Measurements from ENCODE around the gene FDPS. TPM values are rescaled to one million over a fixed set of nuclear protein-coding genes. Genes with fewer than 3 reads are reported as not detected.

Gene FDPS
- total and polyA plus RNA-seq, 2 donors (not counting 1 experiment from before 2014, with no cell fraction given): 88.3 to 128 TPM

DNA sequence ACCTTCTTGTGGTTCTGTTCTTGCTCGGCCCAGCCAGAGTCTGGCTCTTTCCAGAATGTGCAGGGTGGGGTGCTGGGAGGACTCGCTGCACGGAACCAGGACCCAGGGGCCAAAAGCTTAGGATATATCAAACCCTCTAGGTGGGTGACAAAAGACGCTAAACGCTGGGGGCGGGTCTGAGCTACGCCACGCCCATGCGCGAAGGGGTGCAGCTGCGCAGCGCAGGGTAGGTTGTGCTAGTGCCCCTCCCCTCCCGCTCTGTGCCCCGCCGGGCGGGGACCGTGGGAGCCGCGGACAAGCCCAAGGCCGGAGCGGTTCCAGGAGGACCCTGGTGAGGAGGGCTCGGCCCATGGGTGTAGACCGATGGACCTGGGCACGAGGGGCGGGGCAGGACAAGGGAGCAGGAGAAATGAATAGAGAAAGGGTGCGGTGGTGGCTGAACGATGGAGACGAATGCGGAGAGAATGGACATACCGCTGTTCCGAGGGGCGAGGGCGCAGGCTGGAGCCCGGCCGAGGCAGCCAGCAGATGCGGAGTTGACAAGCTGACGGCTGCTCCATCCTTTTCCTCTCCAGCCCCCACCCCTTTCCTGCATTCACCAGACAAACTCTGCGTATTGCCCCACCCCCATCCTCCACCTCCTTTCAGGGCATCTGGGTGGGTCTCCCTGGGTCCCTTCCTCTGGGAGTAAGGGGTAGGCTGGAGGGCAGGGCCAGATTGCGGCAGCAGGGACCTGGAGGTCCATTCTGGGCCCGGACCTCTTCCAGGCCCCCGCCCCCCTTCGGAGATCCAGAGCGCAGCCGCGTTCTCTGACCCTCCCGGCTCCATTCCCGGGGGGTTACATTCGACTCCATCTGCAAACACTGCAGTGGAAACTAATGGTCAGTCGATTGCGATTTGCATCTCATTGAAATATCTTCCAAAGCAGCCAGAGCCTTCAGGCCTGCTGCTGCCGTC is 12.3 kb downstream of the FDPS start, which contains the start of gene RUSC1:
TSS of gene RUSC1 (plus strand) at position 234 of the 957 bp plus-strand sequence. CDS start 880 bp downstream, outside the sequence.
- peaks cover 36% of the 10 kb centered on the region for H3K4me1 Mint-ChIP-seq
- H3K27ac Mint-ChIP-seq: peak within 1 kb of the TSS; percentile 50
- no peaks in the 10 kb centered on the region for H3K9me3 Mint-ChIP-seq (ENCODE audit: insufficient read depth)
- peak; percentile 81 for DNase-seq
- Histone ChIP-seq H3K4me2 (replicated peaks; ENCODE audit: low read depth, low read length, poor library complexity, severe bottlenecking) (peak within 1 kb of the TSS; percentile 95), H4K20me1 (ENCODE audit: control insufficient read depth, insufficient read depth, low read length, poor library complexity, severe bottlenecking) (no peaks in the 10 kb centered on the region), H3K27me3 (replicated peaks in 1 of 4; ENCODE audit: control extremely low read depth in 1 of 4, control insufficient read depth in 3 of 4, insufficient read depth in 4 of 4, low read length in 3 of 4) (no peaks in the 10 kb centered on the region), H3K79me2 (ENCODE audit: control insufficient read depth, insufficient read depth, low read length) (peaks cover 4% of the 10 kb centered on the region), H3K9me3 (ENCODE audit: control extremely low read depth in 1 of 3, control insufficient read depth in 2 of 3, insufficient read depth in 1 of 3, low read length in 2 of 3) (peaks cover 0 to 2% (median 0%) of the 10 kb centered on the region in 3 donors), H3K36me3 (replicated peaks in 1 of 2; ENCODE audit: control extremely low read depth in 1 of 2, control insufficient read depth in 1 of 2, extremely low read depth in 1 of 2, insufficient read depth in 2 of 2, low read length in 1 of 2) (peaks cover 0 to 3% of the 10 kb centered on the region in 2 experiments), H3K27ac (ENCODE audit: low read length in 2 of 2) (no peak within 1 kb of the TSS), H3K4me3 (ENCODE audit: control extremely low read depth in 1 of 5, extremely low read depth in 1 of 5, insufficient read depth in 1 of 5, low read depth in 2 of 5, low read length in 4 of 5) (peak within 1 kb of the TSS in 4 of 5 experiments; percentile 32 to 52 (median 51)), H2AFZ (ENCODE audit: insufficient read depth, low read depth, low read length, poor library complexity, severe bottlenecking) (peak within 1 kb of the TSS; percentile 76), H3K9ac (ENCODE audit: low read length) (peak within 1 kb of the TSS; percentile 62), H3K4me1 (ENCODE audit: control insufficient read depth in 2 of 2, insufficient read depth in 2 of 2, low read length in 2 of 2) (peaks cover 17 to 35% of the 10 kb centered on the region in 2 donors)
- intact Hi-C loops (cut with micrococcal nuclease): loop anchor here (1.0 to 10.0 kb wide), 3 partner anchors 43 to 1184 kb away; partner anchors contain the start of gene MEF2D
- H3K27me3 Mint-ChIP-seq: no peaks in the 10 kb centered on the region
- TF ChIP-seq EZH2 (IDR thresholded peaks at IDR 0.05; ENCODE audit: borderline replicate concordance, insufficient read depth, low read depth, low read length, poor library complexity, severe bottlenecking): no peak
- TF ChIP-seq CTCF (IDR thresholded peaks at IDR 0.05): no peak
- peak within 1 kb of the TSS; percentile 83 for H3K4me3 Mint-ChIP-seq
- ChIA-PET CTCF (interaction anchor here (0.8 to 6.5 kb wide), 10 partner anchors 9 to 146 kb away, joined by 3 to 128 read pairs (median 7); partner anchors contain the start of genes CLK2, FDPS, MTX1 and THBS3), POLR2A (interaction anchor here (0.6 to 1.6 kb wide), 3 partner anchors 48 to 112 kb away, joined by 3 to 6 read pairs (median 3); partner anchors contain the start of genes CLK2 and MTX1)
- WGBS (ENCODE audit: insufficient coverage): 28% methylated on average over 42 of the region's 51 CpGs
- ATAC-seq (ENCODE audit: low read depth): peak; percentile 40
